Caco-2 (cell line): Measurements from ENCODE around the gene KLF16. TPM values are rescaled to one million over a fixed set of nuclear protein-coding genes. Genes with fewer than 3 reads are reported as not detected.
A peak's percentile ranks its signal among the peaks of the same experiment; 100 is the strongest.

Experiments used
- BruUV-seq: library from RNA; stranded (reverse); fragments of 400-500 nt; replicated peaks from 2 replicates; lab custom pipeline; 2021; lab: Mats Ljungman, UMichigan
- CTCF ChIA-PET: fragments of 300-600 bp; sonication (Branson Sonifier 250); formaldehyde crosslinking; loops from one replicate; lab custom pipeline; 2022; ENCODE audit warnings: antibody characterized with exemption; lab: Charles Lee
- POLR2A ChIA-PET: fragments of 300-600 bp; sonication (Branson Sonifier 250); formaldehyde crosslinking; loops from one replicate; lab custom pipeline; 2022; ENCODE audit warnings: antibody characterized with exemption; lab: Charles Lee
- DNase-seq, 2 experiments: peaks; one replicate each; pipeline versions ENCODE4 v3.0.0 to v3.0.0-alpha.2; 2020 to 2022
- H3K27me3 ChIP-seq: replicated peaks from 2 replicates; pipeline ENCODE4 v1.6.0; 2011; ENCODE audit warnings: low read length; ENCODE audit not compliant: control insufficient read depth, insufficient read depth
- H3K36me3 ChIP-seq: 2 replicates; pipeline ENCODE4 v1.5.1; 2011; ENCODE audit warnings: low read length; ENCODE audit not compliant: control insufficient read depth, insufficient read depth
- H3K4me1 ChIP-seq: fragments of 250-450 bp; sonication (Bioruptor Pico); 2 replicates; pipeline ENCODE4 v1.5.1; 2020; ENCODE audit warnings: mild to moderate bottlenecking
- H3K4me3 ChIP-seq: 2 replicates; pipeline ENCODE4 v1.5.1; 2011; ENCODE audit warnings: low read depth, mild to moderate bottlenecking, control low read depth, low read length
- H3K9me3 ChIP-seq: fragments of 250-450 bp; sonication (Bioruptor Pico); 2 replicates; pipeline ENCODE4 v1.5.1; 2020; ENCODE audit warnings: mild to moderate bottlenecking, moderate library complexity
- H3K27ac Mint-ChIP-seq: one replicate; pipeline ENCODE4 v1.8.0; 2022; ENCODE audit warnings: mixed read lengths; ENCODE audit not compliant: unreplicated experiment
- H3K27me3 Mint-ChIP-seq: one replicate; pipeline ENCODE4 v1.8.0; 2022; ENCODE audit warnings: mixed read lengths; ENCODE audit not compliant: insufficient read depth, unreplicated experiment
- H3K36me3 Mint-ChIP-seq: one replicate; pipeline ENCODE4 v1.8.0; 2022; ENCODE audit warnings: mild to moderate bottlenecking, mixed read lengths; ENCODE audit not compliant: insufficient read depth, unreplicated experiment
- H3K4me1 Mint-ChIP-seq: one replicate; pipeline ENCODE4 v1.8.0; 2022; ENCODE audit warnings: low read depth, mixed read lengths; ENCODE audit not compliant: unreplicated experiment
- H3K4me3 Mint-ChIP-seq: one replicate; pipeline ENCODE4 v1.8.0; 2022; ENCODE audit warnings: mild to moderate bottlenecking, moderate library complexity, mixed read lengths; ENCODE audit not compliant: unreplicated experiment
- H3K9me3 Mint-ChIP-seq: one replicate; pipeline ENCODE4 v1.8.0; 2022; ENCODE audit warnings: mixed read lengths; ENCODE audit not compliant: unreplicated experiment
- CTCF ChIP-seq, 2 experiments: fragments of 200-600 bp in 1 of 2; IDR thresholded peaks; 1 replicate in 1 of 2; 2 replicates in 1 of 2; pipeline versions ENCODE4 v1.5.1 to v1.8.0; 2011 to 2022; ENCODE audit warnings: antibody characterized with exemption in 1 of 2, control low read depth in 1 of 2, inconsistent platforms in 1 of 2, low read depth in 1 of 2, low read length in 1 of 2, mild to moderate bottlenecking in 1 of 2, moderate library complexity in 1 of 2; ENCODE audit not compliant: insufficient read depth in 1 of 2, severe bottlenecking in 1 of 2, unreplicated experiment in 1 of 2
- intact Hi-C: fragments of 100-400 bp; cut with micrococcal nuclease; formaldehyde crosslinking; loops from one replicate; pipeline ENCODE4 v1.10.0; 2022; ENCODE audit not compliant: unreplicated experiment
- total RNA-seq: library from RNA; stranded (reverse); gene quantifications from 2 replicates; pipeline ENCODE4 v1.2.3, GENCODE V29; 2022

KLF16 gene
- total RNA-seq, 1 experiment from 2014 or later, result 26.8 TPM

GRCh38 chr19:1849886-1850398, 13.4 kb downstream of the KLF16 start:
- H3K4me3 Mint-ChIP-seq, result no peak overlapping the region
- H3K4me1 Mint-ChIP-seq, result no peaks in the 10 kb centered on the region
- Histone ChIP-seq H3K4me1 (peaks cover 4% of the 10 kb centered on the region; the same call in 1 of the 2 replicates), H3K9me3 (no peaks in the 10 kb centered on the region), H3K4me3 (no peak overlapping the region), H3K36me3 (no peaks in the 10 kb centered on the region), H3K27me3 (no peaks in the 10 kb centered on the region)
- ChIA-PET CTCF (interaction anchor here (1.0 kb wide), 1 partner anchor 17 kb away, joined by 3 read pairs; no protein-coding TSS in a partner anchor), POLR2A (no interaction called here)
- intact Hi-C loops, result no loop called here
- no peak for TF ChIP-seq CTCF (IDR thresholded peaks at IDR 0.05; ENCODE audit: insufficient read depth in 1 of 2, low read depth in 1 of 2, low read length in 1 of 2, severe bottlenecking in 1 of 2, unreplicated experiment in 1 of 2)
- peaks cover 29% of the 10 kb centered on the region for H3K36me3 Mint-ChIP-seq
- peak overlapping the region; percentile 12 for H3K27ac Mint-ChIP-seq
- H3K27me3 Mint-ChIP-seq, result no peaks in the 10 kb centered on the region
- BruUV-seq, result no TSS peak
- no peaks in the 10 kb centered on the region for H3K9me3 Mint-ChIP-seq
- no peak for DNase-seq

GRCh38 chr19:1849132-1849474, 14.3 kb downstream of the KLF16 start:
- intact Hi-C loops, result no loop called here
- no peak for TF ChIP-seq CTCF (IDR thresholded peaks at IDR 0.05; ENCODE audit: insufficient read depth in 1 of 2, low read depth in 1 of 2, low read length in 1 of 2, severe bottlenecking in 1 of 2, unreplicated experiment in 1 of 2)
- Mint-ChIP-seq H3K27me3 (no peaks in the 10 kb centered on the region), H3K27ac (peak overlapping the region; percentile 98), H3K4me1 (no peaks in the 10 kb centered on the region), H3K36me3 (peaks cover 34% of the 10 kb centered on the region), H3K9me3 (no peaks in the 10 kb centered on the region), H3K4me3 (peak overlapping the region; percentile 95)
- POLR2A ChIA-PET, result no interaction called here
- Histone ChIP-seq H3K4me1 (peaks cover 4% of the 10 kb centered on the region; the same call in 1 of the 2 replicates), H3K27me3 (no peaks in the 10 kb centered on the region), H3K9me3 (no peaks in the 10 kb centered on the region), H3K4me3 (no peak overlapping the region), H3K36me3 (no peaks in the 10 kb centered on the region)
- DNase-seq, result no peak
- BruUV-seq, result no TSS peak
- CTCF ChIA-PET, result interaction anchor here (0.6 kb wide), 1 partner anchor 11 kb away, joined by 9 read pairs; no protein-coding TSS in a partner anchor

GRCh38 chr19:1848399-1849131, 14.8 kb downstream of the KLF16 start, which contains the start of gene REXO1:
REXO1 (minus strand) TSS chr19:1848483; CDS start chr19:1848358, 125 bp downstream.
- H3K27me3 Mint-ChIP-seq, result no peaks in the 10 kb centered on the region
- no TSS peak for BruUV-seq
- peak; percentile 82 to 85 for TF ChIP-seq CTCF (IDR thresholded peaks at IDR 0.05; ENCODE audit: insufficient read depth in 1 of 2, low read depth in 1 of 2, low read length in 1 of 2, severe bottlenecking in 1 of 2, unreplicated experiment in 1 of 2)
- H3K9me3 Mint-ChIP-seq, result no peaks in the 10 kb centered on the region
- H3K27ac Mint-ChIP-seq, result peak within 1 kb of the TSS; percentile 98
- Histone ChIP-seq H3K4me3 (peak within 1 kb of the TSS; percentile 77), H3K4me1 (peaks cover 4% of the 10 kb centered on the region; the same call in 1 of the 2 replicates), H3K9me3 (no peaks in the 10 kb centered on the region), H3K27me3 (no peaks in the 10 kb centered on the region), H3K36me3 (no peaks in the 10 kb centered on the region)
- ChIA-PET CTCF (interaction anchor here (0.6 kb wide), 1 partner anchor 11 kb away, joined by 9 read pairs; no protein-coding TSS in a partner anchor), POLR2A (no interaction called here)
- no peaks in the 10 kb centered on the region for H3K4me1 Mint-ChIP-seq
- intact Hi-C loops, result no loop called here
- H3K36me3 Mint-ChIP-seq, result peaks cover 39% of the 10 kb centered on the region
- H3K4me3 Mint-ChIP-seq, result peak within 1 kb of the TSS; percentile 95
- peak; percentile 95 to 96 for DNase-seq
